HS-5 (cell line): ENCODE measurements around the gene GIPC1.
A peak's percentile ranks its signal among the peaks of the same experiment; 100 is the strongest.

Source experiments
- DNase-seq: peaks from one replicate; pipeline ENCODE4 v3.0.0-alpha.2; 2012; ENCODE audit warnings: low read depth

GIPC1 gene

DNA sequence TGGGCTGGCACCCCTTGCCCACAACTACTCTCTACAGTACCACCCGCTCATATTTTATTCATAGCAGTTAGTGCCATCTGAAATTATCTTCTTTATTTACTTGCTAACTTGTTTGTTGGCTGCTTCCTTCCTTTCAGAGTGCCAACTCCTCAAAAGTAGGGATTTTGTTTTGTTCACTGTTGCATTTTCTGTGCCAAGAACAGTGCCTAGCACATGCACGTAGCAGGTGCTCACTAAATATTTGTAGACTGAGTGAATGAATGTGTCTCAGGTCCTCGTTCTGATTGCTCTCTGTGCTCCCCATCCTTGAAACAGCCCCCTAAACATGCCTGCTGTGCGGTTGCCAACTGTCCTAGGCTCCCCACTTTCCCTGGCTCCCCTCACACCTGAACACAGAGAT is 1.5 kb downstream of the GIPC1 start:
- no peak for DNase-seq

DNA sequence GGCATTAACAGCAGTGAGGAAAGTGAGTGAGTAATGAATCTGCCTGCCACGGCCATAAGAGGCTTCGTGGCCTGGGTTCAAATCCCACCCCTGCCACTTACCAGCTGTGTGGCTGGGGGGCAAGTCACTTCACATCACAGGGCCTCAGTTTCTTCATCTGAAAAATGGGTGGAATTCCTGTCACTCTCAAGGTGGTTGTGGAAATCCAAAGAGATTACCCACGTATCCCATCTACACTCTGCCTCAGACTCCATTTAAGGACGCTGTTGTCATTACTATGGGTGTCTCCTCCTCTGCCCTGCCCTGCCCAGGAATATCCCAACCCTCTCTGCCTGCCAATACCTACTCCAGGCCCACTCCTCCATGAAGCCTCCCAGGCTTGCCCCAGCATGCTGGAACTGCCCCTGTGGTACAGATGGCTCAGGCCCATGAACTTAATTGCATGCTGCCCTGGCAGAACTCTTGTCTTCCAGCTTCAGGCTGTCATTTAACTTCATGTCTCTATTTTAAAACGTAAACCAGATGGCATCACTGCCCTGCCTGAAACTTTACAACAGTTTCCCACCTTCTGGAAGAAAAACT is 3.1 kb downstream of the GIPC1 start:
- DNase-seq = no peak

DNA sequence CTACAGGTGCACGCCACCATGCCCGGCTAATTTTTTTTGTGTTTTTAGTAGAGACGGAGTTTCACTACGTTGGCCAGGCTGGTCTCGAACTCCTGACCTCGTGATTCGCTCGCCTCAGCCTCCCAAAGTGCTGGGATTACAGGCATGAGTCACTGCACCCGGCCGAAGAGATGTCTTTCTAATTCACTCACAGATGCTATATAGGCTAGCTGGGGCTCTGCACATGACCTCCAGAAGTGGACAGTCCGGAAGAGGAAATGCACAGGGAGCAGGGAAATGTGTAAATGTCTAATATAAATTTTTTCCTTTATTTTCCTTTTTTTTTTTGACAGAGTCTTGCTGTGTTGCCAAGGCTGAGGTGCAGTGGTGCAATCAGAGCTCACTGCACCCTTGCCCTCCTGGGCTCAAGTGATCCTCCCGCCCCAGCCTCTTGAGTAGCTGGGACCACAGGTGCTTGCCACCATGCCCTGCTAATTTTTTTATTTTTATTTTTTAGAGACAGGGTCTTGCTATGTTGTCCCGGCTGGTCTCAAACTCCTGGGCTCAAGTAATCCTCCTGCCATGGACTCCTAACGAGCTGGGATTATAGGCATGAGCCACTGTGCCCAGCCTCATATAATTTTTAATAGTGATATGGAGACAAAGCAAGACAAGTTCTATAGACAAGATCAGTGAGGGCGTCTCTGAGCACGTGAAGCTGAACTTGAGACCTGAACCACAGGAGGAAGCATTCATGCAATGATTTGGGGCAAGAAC is 8.4 kb downstream of the GIPC1 start:
- DNase-seq = no peak

DNA sequence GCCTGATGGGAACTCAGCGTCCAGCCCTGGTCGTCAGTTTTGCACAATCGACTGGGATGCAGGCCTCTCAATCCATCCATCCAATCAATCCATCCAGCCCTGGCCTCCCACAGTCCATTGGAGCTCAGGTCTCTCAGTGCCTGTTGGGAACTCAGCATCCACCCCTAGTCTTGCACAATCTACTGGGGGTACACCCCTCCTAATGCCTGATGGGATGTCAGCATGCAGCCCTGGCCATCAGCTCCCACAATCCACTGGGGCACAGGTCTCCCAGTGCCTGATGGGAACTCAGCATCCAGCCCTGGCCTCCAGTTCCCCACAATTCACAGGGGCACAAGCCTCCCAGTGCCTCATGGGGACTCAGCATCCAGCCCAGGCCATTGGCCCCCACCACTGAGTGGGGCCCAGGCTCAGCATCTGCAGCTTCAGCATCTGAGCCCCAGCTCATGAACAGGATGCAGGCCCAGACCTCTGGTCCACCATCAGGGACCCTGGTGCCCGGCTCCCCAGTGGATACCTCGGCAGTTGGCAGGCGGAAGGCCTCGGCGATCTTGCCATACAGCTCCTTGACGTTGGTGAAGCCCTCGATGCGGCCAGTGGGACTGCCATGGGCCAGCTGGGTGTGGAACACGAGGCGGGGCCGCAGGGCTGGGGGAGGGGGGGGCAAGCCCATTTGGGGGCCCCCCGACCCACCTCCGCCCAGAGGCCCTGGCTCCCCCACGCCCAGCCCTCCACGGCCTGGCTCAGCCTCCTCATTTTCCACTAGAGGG is 13.6 kb downstream of the GIPC1 start:
- DNase-seq = no peak

DNA sequence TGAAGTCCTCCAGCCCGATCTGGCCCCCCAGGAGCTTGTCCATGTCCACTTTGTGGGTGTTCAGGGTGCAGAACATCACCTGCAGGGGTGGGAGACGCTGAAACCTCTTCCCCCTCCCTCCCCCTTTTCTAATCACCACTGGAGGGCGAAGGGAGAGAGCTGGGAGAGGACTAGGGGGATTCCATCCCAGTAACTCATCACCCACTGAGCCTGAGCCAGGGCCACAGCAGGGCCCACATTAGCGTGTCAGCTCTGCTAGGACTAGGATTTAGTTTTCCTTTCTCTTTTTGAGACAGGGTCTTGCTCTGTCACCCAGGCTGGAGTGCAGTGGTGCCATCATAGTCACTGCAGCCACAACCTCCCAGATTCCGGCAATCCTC is 15.2 kb downstream of the GIPC1 start:
- no peak for DNase-seq

DNA sequence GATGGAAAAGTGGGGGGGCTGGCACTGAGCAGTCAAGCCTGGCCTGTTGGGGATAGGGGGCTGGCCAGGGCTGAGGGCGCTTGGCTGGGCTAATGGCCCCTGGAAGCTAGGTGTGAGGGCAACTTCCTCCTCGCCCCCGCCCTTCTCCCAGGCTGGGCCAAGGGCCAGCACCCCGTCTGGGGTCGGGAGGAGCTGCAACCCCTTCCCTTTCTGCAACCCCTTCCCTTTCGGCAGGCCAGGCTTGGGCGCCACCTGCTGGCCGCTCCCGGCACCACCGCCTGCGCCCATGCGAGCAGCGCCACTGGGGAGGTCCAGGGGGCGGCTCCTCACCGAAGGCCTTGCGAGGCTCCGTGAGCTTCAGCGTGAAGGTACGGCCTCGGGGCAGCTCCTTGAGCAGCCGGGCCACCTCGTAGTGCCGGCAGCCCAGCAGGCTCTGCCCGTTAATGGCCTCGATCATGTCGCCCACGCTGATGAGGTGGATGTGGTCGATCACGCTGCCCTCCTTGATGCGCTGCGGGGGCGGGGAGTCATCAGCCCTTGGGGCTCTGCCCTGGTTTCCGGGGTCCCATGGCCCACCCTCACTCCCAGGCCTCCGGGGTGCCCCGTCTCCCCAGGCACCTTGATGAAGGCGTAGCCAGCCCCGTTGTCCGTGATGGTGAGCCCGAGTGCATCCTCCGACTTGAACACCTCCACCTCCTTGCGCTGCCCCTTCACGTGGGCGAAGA is 15.8 kb downstream of the GIPC1 start:
- no peak for DNase-seq

DNA sequence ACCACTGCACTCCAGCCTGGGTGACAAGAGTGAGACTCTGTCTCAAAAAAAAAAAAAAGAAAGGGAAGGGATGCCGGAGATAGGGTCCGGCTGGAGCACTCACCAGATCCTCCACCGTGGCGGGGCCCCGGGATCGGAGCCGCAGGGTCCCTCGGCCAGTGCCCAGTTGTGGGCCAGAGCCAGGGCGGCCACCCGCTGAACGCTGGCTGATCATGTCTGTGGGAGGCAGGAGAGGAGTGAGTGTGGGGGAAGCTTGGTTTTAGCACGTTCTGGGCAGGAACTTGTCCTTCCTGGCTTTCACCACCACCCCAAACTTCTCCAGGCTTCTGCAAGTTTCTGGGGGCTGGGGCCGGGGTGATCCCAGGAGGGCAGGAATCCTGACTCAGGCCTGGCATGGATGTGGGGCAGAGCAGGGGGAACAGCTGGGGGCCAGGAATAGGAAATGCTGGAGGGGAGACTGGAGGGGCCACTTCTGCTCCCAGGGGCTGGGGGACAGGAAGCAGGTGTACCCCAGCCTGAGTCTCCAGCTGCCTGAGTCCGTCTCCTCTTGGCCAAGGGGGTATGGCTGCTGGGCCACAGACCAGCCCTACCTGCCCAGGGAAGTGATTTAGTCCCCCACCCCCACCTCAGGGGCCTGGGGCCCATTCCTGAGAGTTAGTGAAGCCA is 16.5 kb downstream of the GIPC1 start:
- DNase-seq = no peak

DNA sequence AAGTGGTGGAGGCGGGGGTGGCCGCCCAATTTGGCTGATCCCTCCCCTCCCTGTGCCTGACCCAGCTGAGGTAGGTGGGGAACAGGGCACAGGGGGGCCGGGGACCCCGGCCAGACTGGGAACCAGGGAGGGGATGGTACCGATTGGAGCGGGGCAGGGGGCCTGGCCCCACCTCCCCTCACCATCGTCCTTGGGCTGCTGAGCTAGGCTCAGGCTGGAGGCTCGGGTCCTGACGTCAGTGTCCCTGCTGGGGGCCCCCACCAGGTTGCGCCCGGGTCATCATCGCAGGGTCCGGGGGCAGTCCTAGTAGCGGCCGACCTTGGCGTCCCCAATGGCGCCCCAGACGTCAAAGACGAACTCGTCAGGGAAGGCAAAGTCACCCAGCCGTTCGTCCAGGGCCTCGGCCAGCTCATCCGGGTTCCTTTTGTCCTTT is 17.8 kb downstream of the GIPC1 start:
- no peak for DNase-seq

DNA sequence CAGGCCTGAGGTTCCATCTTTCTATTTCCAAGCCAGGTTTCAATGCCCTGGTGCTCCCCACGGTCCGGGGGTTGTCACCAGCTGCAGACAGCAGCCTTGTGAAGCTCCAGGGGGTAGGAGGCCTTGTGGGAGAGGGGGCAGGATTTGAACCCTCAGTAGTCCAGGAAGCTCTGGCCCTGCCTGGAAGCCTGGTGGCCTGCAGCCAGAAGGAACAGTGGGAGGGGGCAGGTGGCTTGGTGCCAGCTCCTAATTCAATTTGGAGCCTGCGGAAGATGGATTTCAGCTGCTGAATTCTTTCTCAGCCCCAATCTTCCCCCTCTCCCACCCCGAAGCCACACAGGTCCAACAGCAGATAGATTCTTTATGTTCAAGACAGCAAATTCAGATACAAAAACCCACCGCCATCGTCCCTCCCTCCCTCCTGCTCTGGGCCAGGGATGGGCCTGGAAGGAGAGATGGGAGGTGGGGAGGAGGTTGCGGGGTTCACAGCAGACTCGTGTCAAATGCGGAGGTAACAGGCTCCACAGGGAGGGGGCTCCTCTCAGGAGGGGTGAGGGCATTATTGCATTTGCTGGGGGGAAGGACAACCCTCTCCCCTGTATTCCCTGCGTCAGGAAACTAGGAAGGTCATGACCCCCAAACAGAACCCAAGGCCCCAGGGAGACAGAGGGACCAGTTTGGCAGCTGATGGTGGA is 18.4 kb downstream of the GIPC1 start:
- DNase-seq = no peak

DNA sequence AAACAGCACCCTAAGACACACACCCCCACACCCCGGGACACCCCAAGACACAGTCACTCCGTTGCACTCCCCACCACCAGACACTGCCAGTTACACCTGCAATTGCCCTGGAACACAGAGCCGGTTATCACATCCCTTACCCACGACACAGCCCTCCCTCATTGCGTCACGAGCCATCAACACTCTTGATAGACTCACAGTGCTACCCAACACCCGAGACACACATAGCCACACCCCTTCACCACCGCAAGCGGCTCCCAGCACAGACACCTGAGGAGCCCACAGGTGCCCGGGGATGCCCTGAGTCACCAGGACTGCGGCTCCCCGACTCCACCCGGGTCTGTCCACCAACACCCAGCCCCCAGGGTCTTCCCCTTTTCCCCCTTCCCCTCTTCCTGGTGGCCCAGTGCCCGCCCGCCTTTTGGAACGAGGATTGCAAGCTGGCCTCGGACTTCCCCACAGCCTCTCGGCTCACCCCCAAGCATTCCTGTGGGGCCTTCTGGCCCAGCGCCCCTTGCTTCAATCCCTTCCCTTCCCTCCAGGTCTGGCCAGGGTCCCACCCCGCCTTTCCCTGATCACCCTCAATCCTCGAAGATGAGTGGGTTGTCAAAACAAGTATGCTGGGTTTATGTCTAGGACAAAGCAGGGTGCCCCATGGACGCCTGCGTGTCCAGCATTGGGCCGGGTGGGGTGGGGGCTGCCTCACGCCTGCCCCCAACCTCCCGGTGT is 19.1 kb downstream of the GIPC1 start:
- DNase-seq = no peak

DNA sequence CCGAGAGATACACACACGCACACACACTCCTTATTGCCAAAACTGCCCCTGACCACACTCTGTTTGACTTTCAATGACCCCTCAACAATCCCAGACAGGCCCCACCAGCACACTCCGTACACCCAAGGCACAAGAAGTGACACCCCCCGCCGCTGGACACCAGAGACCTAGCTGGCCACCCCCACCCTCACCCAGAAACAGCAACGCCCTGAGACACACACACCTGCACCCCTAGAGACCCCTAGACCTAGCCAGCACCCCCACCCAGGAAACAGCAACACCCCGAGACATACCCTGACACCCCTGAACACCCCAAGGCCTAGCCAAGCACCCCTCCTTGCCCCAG is 19.6 kb downstream of the GIPC1 start:
- DNase-seq = no peak

DNA sequence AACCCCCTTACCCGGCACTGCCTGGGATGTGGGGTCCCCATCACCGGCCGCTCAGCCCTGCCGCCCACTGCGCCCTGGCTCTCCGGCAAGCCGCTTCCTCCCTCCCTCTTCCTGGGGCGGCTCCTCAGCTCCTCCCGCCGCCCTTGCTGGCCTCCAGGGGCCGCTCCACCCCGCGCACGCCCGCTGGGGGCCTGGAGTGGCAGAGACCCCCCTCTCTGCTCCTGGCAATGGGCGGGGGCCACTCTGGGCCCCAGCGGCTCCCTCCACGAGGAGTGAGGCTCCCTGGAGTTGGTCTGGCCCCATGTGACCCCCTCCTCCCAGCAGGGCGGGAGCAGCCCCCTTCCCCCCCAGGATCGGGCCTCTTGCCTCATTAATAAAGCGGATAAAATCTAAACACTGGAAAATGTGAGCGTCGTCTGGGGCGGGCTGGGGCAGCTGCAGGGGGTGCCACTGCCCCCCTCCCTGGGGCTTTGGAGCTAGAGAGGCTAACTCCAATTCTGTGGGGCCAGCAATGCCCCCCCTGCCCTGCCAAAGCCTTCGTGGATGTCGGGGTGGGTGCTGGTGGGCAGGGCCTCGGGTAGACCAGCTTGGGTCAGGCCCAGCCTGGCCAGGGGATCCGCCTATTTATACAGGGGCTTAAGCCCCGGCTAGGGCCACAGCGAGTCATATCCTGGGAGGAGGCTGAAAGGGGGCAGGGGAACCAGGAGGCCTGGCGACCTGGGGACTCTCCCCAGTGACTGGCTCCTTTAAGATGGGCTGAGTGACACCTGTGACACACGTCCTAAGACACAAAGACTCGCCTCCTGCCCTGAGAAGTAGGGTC is 20.5 kb downstream of the GIPC1 start, which contains the start of gene PTGER1:
TSS of gene PTGER1 (minus strand) at position 104 of the 823 bp plus-strand sequence. CDS start 1,034 bp downstream, outside the sequence.
- DNase-seq = peak; percentile 25

DNA sequence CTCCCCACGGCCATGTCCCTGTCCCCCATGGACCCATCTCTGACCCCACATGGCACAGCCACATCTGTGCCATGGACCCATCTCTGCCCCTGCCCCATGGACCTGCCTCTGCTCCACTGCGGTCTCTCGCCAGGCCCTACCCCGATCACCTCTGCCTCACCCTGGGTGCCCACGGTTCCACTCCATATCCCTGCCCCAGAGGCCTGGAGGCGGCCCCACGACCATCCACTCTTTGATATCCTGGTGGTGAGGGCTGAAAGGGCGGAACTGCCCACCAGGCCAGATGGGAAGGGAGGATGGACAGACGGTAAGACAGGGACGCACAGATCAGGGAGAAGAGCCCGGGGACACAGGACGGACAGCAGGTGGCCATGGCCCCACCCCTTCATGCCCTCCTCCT is 21.1 kb downstream of the GIPC1 start:
- DNase-seq = no peak

DNA sequence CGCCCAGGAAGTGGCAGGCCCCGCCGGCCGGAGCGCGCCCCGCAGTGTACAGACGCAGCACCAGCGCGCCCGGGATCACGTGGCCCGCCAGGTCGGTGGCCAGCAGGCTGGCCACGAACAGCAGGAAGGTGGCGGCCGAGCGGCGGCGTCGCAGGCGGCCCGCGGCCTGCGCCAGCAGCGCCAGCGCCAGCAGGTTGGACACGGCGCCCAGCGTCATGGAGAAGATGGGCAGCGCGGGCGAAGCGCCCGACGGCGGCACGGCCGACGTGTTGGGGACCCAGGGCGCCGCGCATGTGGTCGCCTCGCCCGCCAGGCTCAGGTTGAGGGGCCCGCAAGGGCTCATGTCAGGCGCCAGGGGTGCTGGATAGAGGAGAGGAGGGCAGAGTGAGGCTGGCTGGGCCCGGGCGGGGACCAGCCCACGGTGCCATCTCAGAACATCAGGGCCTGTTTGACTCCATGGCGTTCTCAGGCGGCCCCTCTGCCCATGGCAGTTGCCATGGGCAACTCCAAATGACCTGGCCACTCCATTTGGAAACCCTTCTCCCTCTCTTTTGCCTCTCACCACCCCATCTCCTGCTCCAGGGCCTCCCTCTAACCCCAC is 21.8 kb downstream of the GIPC1 start:
- no peak for DNase-seq

DNA sequence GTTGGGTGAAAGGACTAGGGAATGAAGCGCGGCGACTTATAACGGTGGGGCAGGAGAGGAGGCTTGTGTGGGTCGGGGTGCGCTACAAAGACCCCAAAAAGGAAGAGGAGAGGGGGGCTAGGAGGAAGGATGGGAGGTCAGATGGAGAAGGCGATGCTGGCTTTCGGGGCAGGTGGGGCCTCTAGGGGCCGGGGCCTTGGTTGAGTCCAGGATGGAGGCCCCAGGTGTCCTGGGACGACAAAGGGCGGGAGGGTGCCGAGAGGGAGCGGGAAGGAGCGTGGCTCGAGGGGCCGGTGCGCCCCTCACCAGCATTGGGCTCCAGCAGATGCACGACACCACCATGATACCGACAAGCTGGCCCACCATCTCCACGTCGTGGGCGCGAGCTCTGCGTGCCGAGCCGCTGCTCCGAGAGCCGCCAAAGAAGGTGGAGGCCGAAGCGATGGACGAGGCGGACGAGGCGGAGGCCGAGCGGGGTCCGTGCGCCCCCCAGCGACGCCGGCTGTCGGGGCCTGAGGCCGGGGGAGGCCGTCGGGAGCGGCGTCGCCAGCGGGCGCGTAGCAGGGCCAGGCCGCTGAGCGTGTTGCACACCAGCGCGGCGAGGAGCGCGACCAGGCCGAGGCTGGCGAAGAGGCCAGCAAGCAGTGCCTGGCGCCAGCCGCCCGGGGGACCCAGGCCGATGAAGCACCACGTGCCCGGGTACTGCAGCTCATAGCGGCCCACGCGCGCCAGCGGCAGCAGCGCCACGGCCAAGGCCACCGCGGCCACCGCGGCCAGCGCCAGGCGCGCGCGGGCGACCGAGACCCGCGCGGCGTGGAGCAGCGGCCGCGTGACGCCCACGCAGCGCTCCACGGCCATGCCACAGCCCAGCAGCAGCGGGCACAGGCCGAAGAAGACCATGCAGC is 22.6 kb downstream of the GIPC1 start:
- DNase-seq = no peak

DNA sequence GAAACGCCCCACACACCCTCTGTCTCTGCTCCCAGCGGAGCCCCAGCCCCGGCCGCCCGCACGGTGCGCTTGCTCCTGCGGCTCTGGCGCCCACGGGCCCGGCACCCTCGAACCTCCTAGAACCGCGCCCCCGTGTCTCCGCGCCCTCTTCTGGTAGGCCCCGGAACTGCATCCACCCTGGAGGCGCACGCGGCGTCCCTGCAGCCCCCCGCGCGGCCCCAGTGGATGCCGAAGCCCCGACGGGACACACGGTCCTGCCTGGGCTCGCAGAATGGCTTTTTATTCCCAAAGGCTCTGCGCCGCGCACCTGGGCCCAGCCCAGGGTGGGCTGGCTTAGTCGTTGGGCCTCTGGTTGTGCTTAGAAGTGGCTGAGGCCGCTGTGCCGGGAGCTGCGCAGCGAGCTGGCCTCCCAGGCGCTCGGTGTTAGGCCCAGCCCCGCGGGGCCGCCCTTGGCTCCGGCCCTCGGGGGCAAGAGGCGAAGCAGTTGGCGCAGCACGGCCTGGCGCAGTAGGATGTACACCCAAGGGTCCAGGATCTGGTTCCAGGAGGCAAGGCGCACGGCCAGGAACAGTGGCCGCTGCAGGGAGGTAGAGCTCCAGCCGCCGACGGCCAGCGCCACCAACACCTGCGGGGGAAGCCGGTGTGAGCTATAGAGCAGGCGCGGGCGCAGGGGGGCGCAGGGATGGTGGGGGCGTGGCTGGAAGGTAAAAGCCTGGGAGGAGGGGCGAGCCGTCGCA is 23.6 kb downstream of the GIPC1 start:
- DNase-seq = no peak

DNA sequence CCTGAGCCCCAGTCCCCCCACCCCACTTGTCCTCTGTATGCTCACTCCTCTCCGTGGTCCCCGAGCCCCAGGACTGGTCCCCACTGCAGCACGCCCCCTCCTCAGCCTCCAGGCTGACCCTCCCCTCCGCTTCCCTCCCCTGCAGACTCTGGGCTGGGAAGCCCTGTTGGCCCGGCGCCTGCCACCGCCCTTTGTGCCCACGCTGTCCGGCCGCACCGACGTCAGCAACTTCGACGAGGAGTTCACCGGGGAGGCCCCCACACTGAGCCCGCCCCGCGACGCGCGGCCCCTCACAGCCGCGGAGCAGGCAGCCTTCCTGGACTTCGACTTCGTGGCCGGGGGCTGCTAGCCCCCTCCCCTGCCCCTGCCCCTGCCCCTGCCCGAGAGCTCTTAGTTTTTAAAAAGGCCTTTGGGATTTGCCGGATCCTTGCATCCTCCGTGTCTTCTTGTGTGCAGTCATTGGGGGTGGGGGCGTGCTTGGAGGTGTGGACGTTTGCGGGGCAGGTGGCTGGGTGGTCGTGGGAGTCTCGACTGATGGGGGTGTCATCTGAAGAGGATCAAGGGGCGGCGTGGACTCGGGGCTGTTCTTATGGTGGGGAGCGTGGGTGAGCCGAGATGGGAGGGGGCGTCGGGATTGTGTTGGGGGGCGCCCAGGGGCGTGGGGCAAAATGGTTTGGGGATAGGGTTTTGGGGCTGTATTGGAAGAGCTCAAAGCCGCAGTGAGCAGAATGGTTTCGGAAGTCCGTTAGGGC is 24.3 kb downstream of the GIPC1 start:
- no peak for DNase-seq
